Panc1 (cell line): ENCODE results near the gene TAPBP. TPM values are rescaled to one million over a fixed set of nuclear protein-coding genes. Genes with fewer than 3 reads are reported as not detected.
"Not testable (repeated sequence)": the region's sequence is repeated elsewhere in the genome, so short reads cannot be mapped to it uniquely, and the experiment has no call there.

Experiments used
- ATAC-seq: fragments of 200-7000 bp; cut with Tn5 transposase; 2 replicates; pipeline ENCODE4 v1.9.1; 2020; ENCODE audit warnings: mild to moderate bottlenecking, moderate library complexity
- BruUV-seq: library from RNA; stranded (reverse); fragments of 400-500 nt; replicated peaks from 2 replicates; lab custom pipeline; 2021; lab: Mats Ljungman, UMichigan
- CTCF ChIA-PET: fragments of 300-600 bp; sonication (Branson Sonifier 250); formaldehyde crosslinking; loops from one replicate; lab custom pipeline; 2022; ENCODE audit warnings: antibody characterized with exemption; lab: Charles Lee
- POLR2A ChIA-PET: fragments of 300-600 bp; sonication (Branson Sonifier 250); formaldehyde crosslinking; loops from one replicate; lab custom pipeline; 2022; ENCODE audit warnings: antibody characterized with exemption; lab: Charles Lee
- DNase-seq: peaks from one replicate; pipeline ENCODE4 v3.0.0-alpha.2; 2010; ENCODE audit warnings: low read depth, low spot score
- H3K27ac ChIP-seq: 2 replicates; pipeline ENCODE4 v1.5.1; 2011; ENCODE audit warnings: mild to moderate bottlenecking, low read length, inconsistent platforms
- H3K27me3 ChIP-seq: fragments of 200-500 bp; sonication (Bioruptor generic); 2 replicates; pipeline ENCODE4 v1.6.0; 2014; ENCODE audit warnings: low read length, inconsistent platforms; ENCODE audit not compliant: control insufficient read depth, insufficient read depth
- H3K36me3 ChIP-seq: fragments of 200-500 bp; sonication (Bioruptor generic); 2 replicates; pipeline ENCODE4 v1.5.1; 2014; ENCODE audit warnings: inconsistent platforms, mild to moderate bottlenecking, low read length, moderate library complexity; ENCODE audit not compliant: control insufficient read depth, insufficient read depth
- H3K4me1 ChIP-seq: 2 replicates; pipeline ENCODE4 v1.5.1; 2011; ENCODE audit warnings: inconsistent platforms, mild to moderate bottlenecking, low read length, moderate library complexity; ENCODE audit not compliant: control insufficient read depth, insufficient read depth
- H3K4me3 ChIP-seq, 2 experiments: 2 replicates each; pipeline ENCODE4 v1.5.1; 2011 to 2012; ENCODE audit warnings: low read depth in 2 of 2, low read length in 2 of 2, mild to moderate bottlenecking in 2 of 2, inconsistent platforms in 1 of 2, moderate library complexity in 1 of 2
- H3K9me3 ChIP-seq: fragments of 200-500 bp; sonication (Bioruptor generic); 2 replicates; pipeline ENCODE4 v1.5.1; 2014; ENCODE audit warnings: low read depth, mild to moderate bottlenecking, inconsistent platforms, low read length, moderate library complexity; ENCODE audit not compliant: control insufficient read depth, insufficient read depth
- CTCF ChIP-seq: fragments of 450-650 bp; IDR thresholded peaks from 2 replicates; pipeline ENCODE4 v1.5.1; 2017; ENCODE audit warnings: mild to moderate bottlenecking
- POLR2AphosphoS5 ChIP-seq: IDR thresholded peaks from 2 replicates; pipeline ENCODE4 v1.6.1; 2012; ENCODE audit warnings: mild to moderate bottlenecking, low read depth, low read length, moderate library complexity
- REST ChIP-seq, 2 experiments: IDR thresholded peaks; 2 replicates each; pipeline ENCODE4 v1.6.1; 2011 to 2012; ENCODE audit warnings: low read depth in 2 of 2, control low read depth in 1 of 2, low read length in 1 of 2, mild to moderate bottlenecking in 1 of 2, moderate library complexity in 1 of 2; ENCODE audit not compliant: insufficient read depth in 1 of 2
- SIN3A ChIP-seq: IDR thresholded peaks from 2 replicates; pipeline ENCODE4 v1.6.1; 2012; ENCODE audit warnings: low read depth, mild to moderate bottlenecking, low read length, moderate library complexity, borderline replicate concordance; ENCODE audit not compliant: insufficient read depth
- TCF7L2 ChIP-seq: IDR thresholded peaks from 2 replicates; pipeline ENCODE4 v1.6.1; 2011; ENCODE audit warnings: mild to moderate bottlenecking, low read depth, low read length, inconsistent platforms
- in situ Hi-C: cut with HindIII; loops from 2 replicates; pipeline ENCODE4 v1.10.0; 2016; ENCODE audit warnings: low sequenced_read_pairs, low pct_unique_long_range_greater_than_20kb
- intact Hi-C: fragments of 100-400 bp; cut with micrococcal nuclease; formaldehyde crosslinking; loops from one replicate; pipeline ENCODE4 v1.10.0; 2022; ENCODE audit not compliant: unreplicated experiment
- total RNA-seq: library from RNA; stranded (reverse); gene quantifications from one replicate; pipeline ENCODE4 v1.2.1, GENCODE V29; 2021; ENCODE audit not compliant: unreplicated experiment

Gene TAPBP
- total RNA-seq, 1 experiment from 2014 or later, result 246 TPM

- ATAC-seq (peak; percentile 3; the same call in 1 of the 2 replicates), DNase-seq (no peak)
- peak overlapping the region; percentile 91 to 97 for H3K4me3 ChIP-seq
- ChIA-PET POLR2A (interaction anchor here (0.7 to 1.9 kb wide), 2 partner anchors 10 to 342 kb away, joined by 9 to 11 read pairs; partner anchors contain the start of gene B3GALT4), CTCF (interaction anchor here (0.6 to 1.6 kb wide), 2 partner anchors 11 to 43 kb away, joined by 4 to 5 read pairs; partner anchors contain the start of gene B3GALT4)
- H3K4me1 ChIP-seq, result peaks cover 19% of the 10 kb centered on the region
- H3K9me3 ChIP-seq, result no peaks in the 10 kb centered on the region
- BruUV-seq, result TSS peak; percentile 90
- TF ChIP-seq REST (IDR thresholded peaks at IDR 0.05; ENCODE audit: insufficient read depth in 1 of 2, low read depth in 2 of 2, low read length in 1 of 2) (no peak), SIN3A (no peak), POLR2AphosphoS5 (no peak), TCF7L2 (no peak), CTCF (no peak)
- intact Hi-C loops (no loop called here), in situ Hi-C loops (no loop called here)
- peaks cover 13% of the 10 kb centered on the region for H3K36me3 ChIP-seq
- H3K27me3 ChIP-seq, result no peaks in the 10 kb centered on the region
- peak overlapping the region; percentile 95 for H3K27ac ChIP-seq
Observed at GRCh38 chr6:33288141-33288920, 25.5 kb downstream of the TAPBP start.

GRCh38 chr6:33286946-33287914 is 26.6 kb downstream of the TAPBP start:
- H3K9me3 ChIP-seq, result no peaks in the 10 kb centered on the region
- H3K4me1 ChIP-seq, result peaks cover 19% of the 10 kb centered on the region
- DNase-seq (no peak), ATAC-seq (no peak)
- H3K27ac ChIP-seq, result no peak overlapping the region; the same call in 1 of the 2 replicates
- intact Hi-C loops (no loop called here), in situ Hi-C loops (no loop called here)
- peak overlapping the region in 1 of 2 experiments; percentile 91; a peak in 2 of 4 replicates for H3K4me3 ChIP-seq
- POLR2A ChIA-PET, result no interaction called here
- no peaks in the 10 kb centered on the region for H3K27me3 ChIP-seq
- TF ChIP-seq REST (IDR thresholded peaks at IDR 0.05; ENCODE audit: insufficient read depth in 1 of 2, low read depth in 2 of 2, low read length in 1 of 2) (no peak), CTCF (no peak), SIN3A (no peak), POLR2AphosphoS5 (no peak), TCF7L2 (no peak)
- CTCF ChIA-PET, result no interaction called here
- H3K36me3 ChIP-seq, result peaks cover 13% of the 10 kb centered on the region
- no TSS peak for BruUV-seq

GRCh38 chr6:33285214-33285613 is 28.7 kb downstream of the TAPBP start:
- intact Hi-C loops, CTCF ChIA-PET, POLR2A ChIA-PET: not testable (repeated sequence)

More at GRCh38 chr6:33285214-33285613, 28.7 kb downstream of the TAPBP start:
- H3K4me1 ChIP-seq, result peaks cover 12% of the 10 kb centered on the region
- in situ Hi-C loops, H3K4me3 ChIP-seq, H3K9me3 ChIP-seq, DNase-seq, H3K27me3 ChIP-seq, BruUV-seq, ATAC-seq, H3K27ac ChIP-seq: not testable (repeated sequence)
- peaks cover 11% of the 10 kb centered on the region for H3K36me3 ChIP-seq
